Peyer's patch (tissue), 4 donors: ENCODE measurements around the gene EXOC3L4. TPM values are rescaled to one million over a fixed set of nuclear protein-coding genes. Genes with fewer than 3 reads are reported as not detected.
A peak's percentile ranks its signal among the peaks of the same experiment; 100 is the strongest.
"Not testable (repeated sequence)": the region's sequence is repeated elsewhere in the genome, so short reads cannot be mapped to it uniquely, and the experiment has no call there.

ENCODE experiments used
- DNase-seq, 3 donors: peaks; one replicate each; pipeline ENCODE4 v3.0.0-alpha.2; 2017 to 2019
- H3K27ac ChIP-seq, 4 donors: fragments of 200-600 bp; sonication (generic); one replicate each; pipeline ENCODE4 v1.5.1; 2016 to 2019
- H3K27me3 ChIP-seq, 2 donors: fragments of 200-600 bp; sonication (generic); one replicate each; pipeline ENCODE4 v1.5.1; 2019
- H3K36me3 ChIP-seq, 3 donors: fragments of 200-600 bp; sonication (generic); one replicate each; pipeline ENCODE4 v1.5.1; 2016 to 2019
- H3K4me1 ChIP-seq, 4 donors: fragments of 200-600 bp; sonication (generic); one replicate each; pipeline ENCODE4 v1.5.1; 2016 to 2019
- H3K4me3 ChIP-seq, 4 donors: fragments of 200-600 bp; sonication (generic); 1 replicate in 3 of 4; 2 replicates in 1 of 4; pipeline ENCODE4 v1.5.1; 2016 to 2019; ENCODE audit warnings: mild to moderate bottlenecking in 1 of 4
- H3K9me3 ChIP-seq, 4 donors: fragments of 200-600 bp; sonication (generic); one replicate each; pipeline ENCODE4 v1.5.1; 2016 to 2019; ENCODE audit warnings: mild to moderate bottlenecking in 1 of 4
- CTCF ChIP-seq, 6 experiments: fragments of 450-650 bp in 4 of 6; fragments of 200-600 bp in 2 of 6; sonication (generic) in 1 of 6; IDR thresholded peaks; one replicate each; pipeline ENCODE4 v1.5.1; 2017 to 2019; ENCODE audit warnings: antibody characterized with exemption in 6 of 6, mild to moderate bottlenecking in 3 of 6, moderate library complexity in 1 of 6
- POLR2A ChIP-seq, 2 donors: fragments of 450-650 bp; IDR thresholded peaks; one replicate each; pipeline ENCODE4 v1.5.1; 2017; ENCODE audit warnings: antibody characterized with exemption in 2 of 2, mild to moderate bottlenecking in 2 of 2, moderate library complexity in 2 of 2
- total RNA-seq, 4 donors: library from RNA; depleted of rRNA; stranded (reverse); fragments of >200 nt; gene quantifications; one replicate each; pipeline ENCODE4 v1.1.0, GENCODE V29; 2016

The EXOC3L4 gene
- total RNA-seq, 4 donors from 2014 or later, result 20.6 to 69.5 (median 34.1) TPM

- Histone ChIP-seq H3K4me1 (peaks cover 0 to 6% (median 0%) of the 10 kb centered on the region in 4 donors), H3K36me3 (no peaks in the 10 kb centered on the region), H3K27me3 (peaks cover 0 to 2% of the 10 kb centered on the region in 2 donors), H3K4me3 (no peak overlapping the region), H3K27ac (no peak overlapping the region), H3K9me3 (no peaks in the 10 kb centered on the region)
- DNase-seq, result no peak
- no peak for TF ChIP-seq POLR2A (IDR thresholded peaks at IDR 0.05)
- TF ChIP-seq CTCF (IDR thresholded peaks at IDR 0.05), result no peak
These were observed 49.6 kb downstream of the EXOC3L4 start for GRCh38 chr14:103144085-103144484.

GRCh38 chr14:103146141-103146709, 51.7 kb downstream of the EXOC3L4 start:
- Histone ChIP-seq H3K27me3 (no peaks in the 10 kb centered on the region), H3K9me3 (no peaks in the 10 kb centered on the region), H3K4me1 (no peaks in the 10 kb centered on the region), H3K27ac (no peak overlapping the region), H3K4me3 (no peak overlapping the region), H3K36me3 (no peaks in the 10 kb centered on the region)
- no peak for DNase-seq
- TF ChIP-seq CTCF (IDR thresholded peaks at IDR 0.05), result no peak
- no peak for TF ChIP-seq POLR2A (IDR thresholded peaks at IDR 0.05)

- Histone ChIP-seq H3K27me3 (no peaks in the 10 kb centered on the region), H3K9me3 (no peaks in the 10 kb centered on the region), H3K27ac (no peak overlapping the region), H3K36me3 (no peaks in the 10 kb centered on the region), H3K4me1 (no peaks in the 10 kb centered on the region), H3K4me3 (no peak overlapping the region)
- TF ChIP-seq CTCF (IDR thresholded peaks at IDR 0.05) (no peak), POLR2A (IDR thresholded peaks at IDR 0.05) (no peak)
- no peak for DNase-seq
These were observed 55.1 kb downstream of the EXOC3L4 start for GRCh38 chr14:103149351-103150237.

- no peak overlapping the region for H3K27ac ChIP-seq
- no peak for DNase-seq
- no peaks in the 10 kb centered on the region for H3K36me3 ChIP-seq
- TF ChIP-seq POLR2A (IDR thresholded peaks at IDR 0.05) (no peak), CTCF (IDR thresholded peaks at IDR 0.05) (no peak)
- no peaks in the 10 kb centered on the region for H3K27me3 ChIP-seq
- no peaks in the 10 kb centered on the region for H3K4me1 ChIP-seq
- H3K9me3 ChIP-seq, result no peaks in the 10 kb centered on the region
- H3K4me3 ChIP-seq, result no peak overlapping the region
These were observed 56.9 kb downstream of the EXOC3L4 start for GRCh38 chr14:103151270-103151945.

DNA sequence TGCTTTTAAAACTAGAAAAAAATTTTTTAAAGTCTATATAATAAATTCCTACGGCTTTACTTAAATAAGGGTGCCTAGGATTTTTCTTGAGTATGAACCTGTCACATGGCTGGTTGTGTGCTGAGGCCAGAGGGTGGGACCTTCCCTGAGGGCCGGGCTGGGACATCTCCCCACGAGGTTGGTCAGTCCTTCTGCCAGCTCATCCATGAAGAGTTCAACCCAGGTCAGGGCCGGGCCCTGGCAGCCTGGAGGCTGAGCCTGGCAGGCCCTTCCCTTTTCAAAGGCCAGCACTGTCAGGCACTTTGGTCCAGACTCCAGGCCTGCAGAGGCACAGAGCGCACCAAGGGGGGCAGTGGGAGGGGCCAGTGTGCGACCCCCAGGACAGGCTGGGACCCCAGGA, 60.5 kb downstream of the EXOC3L4 start:
- H3K27ac ChIP-seq, result no peak overlapping the region

GRCh38 chr14:103155416-103155815, 60.9 kb downstream of the EXOC3L4 start:
- H3K27ac ChIP-seq, H3K4me3 ChIP-seq, H3K36me3 ChIP-seq, H3K4me1 ChIP-seq, DNase-seq, H3K9me3 ChIP-seq, H3K27me3 ChIP-seq: not testable (repeated sequence)

More for the DNA sequence above, 60.5 kb downstream of the EXOC3L4 start:
- DNase-seq, result peak; percentile 20 to 79 (median 76)
- Histone ChIP-seq H3K27me3 (no peaks in the 10 kb centered on the region), H3K9me3 (no peaks in the 10 kb centered on the region), H3K4me1 (no peaks in the 10 kb centered on the region), H3K4me3 (no peak overlapping the region), H3K36me3 (no peaks in the 10 kb centered on the region)
- no peak for TF ChIP-seq CTCF (IDR thresholded peaks at IDR 0.05)
- no peak for TF ChIP-seq POLR2A (IDR thresholded peaks at IDR 0.05)
